ENCODE measurements around the gene PPFIBP1.

PPFIBP1 gene

DNA sequence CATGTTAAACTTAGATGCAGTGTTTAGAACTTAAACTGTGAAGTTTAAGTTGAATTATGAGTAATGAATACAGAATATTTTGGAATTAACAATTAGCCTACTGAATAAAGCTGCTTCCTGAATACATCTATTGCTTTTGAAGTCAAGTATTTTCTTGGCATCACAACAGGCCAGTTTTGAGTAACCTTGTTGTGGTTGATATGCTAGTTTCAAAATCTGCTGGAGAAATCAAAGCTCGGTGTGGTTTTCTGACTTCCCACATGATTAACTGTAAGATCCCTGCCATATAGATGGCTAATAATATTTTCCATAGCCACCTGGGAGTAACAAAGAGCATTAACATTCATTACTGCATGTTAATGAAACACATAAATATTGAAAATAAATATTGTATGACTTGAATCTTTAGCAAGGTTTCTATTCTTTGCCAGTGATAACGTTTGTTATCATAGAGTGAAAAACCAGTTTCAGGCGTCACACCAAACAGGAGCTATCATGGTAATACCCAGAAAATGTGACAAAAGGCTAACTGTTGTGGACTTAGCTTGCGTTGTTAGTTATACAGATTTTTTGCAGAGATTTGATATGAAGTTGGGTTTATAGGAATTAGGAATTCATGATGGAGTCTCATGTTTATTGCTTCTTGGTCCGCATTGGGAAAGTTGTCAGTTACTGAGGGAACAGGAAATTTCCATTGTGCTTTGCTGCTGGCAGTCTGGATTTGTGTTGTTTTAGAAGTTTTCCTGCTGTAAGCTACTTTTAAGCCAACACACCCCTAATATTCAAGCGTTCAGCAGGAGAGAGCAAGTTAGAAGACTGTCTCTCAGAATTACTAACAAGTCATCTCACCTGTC, 32.1 kb downstream of the PPFIBP1 start:
- no peak for DNase-seq (ENCODE audit: low read depth, low spot score)
- Histone ChIP-seq H3K9me3 (ENCODE audit: low read depth, low read length) (no peaks in the 10 kb centered on the region), H3K27ac (peak overlapping the region; percentile 29; the same call in 1 of the 2 replicates), H3K9ac (ENCODE audit: insufficient read length) (peak overlapping the region; percentile 19), H3K4me3 (peak overlapping the region; percentile 31; the same call in 1 of the 2 replicates), H3K36me3 (ENCODE audit: insufficient read depth, low read length) (no peaks in the 10 kb centered on the region)
- no peak for TF ChIP-seq EZH2 (IDR thresholded peaks at IDR 0.05)
- no peak for TF ChIP-seq FOXP2 (optimal IDR thresholded peaks at IDR 0.05; ENCODE audit: control extremely low read depth, extremely low read length, insufficient read depth)
- TF ChIP-seq POLR2AphosphoS5 (IDR thresholded peaks at IDR 0.05; ENCODE audit: borderline replicate concordance, low read depth, low read length), result no peak

DNA sequence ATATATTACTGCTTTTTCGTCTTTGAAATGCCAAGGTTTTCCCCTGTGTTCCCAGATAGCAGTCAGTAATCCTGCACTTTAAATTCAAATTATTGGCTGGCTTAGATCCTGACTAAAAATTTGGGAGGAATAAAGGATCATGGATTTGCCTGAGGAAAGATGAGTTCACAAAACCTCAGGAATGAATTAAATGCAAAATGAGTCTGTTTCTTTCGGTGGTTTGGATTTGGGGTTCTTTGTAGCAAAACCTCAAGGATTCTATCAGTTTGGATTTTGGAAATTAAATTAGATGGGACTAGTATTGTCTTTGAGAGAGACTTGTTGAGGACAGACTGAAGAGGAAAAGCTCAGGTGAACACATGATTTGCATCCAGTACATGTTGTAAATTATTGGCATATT, 36.1 kb downstream of the PPFIBP1 start:
- no peak for DNase-seq (ENCODE audit: low read depth, low spot score)
- H3K4me3 ChIP-seq, result no peak overlapping the region
- no peak overlapping the region for H3K9ac ChIP-seq (ENCODE audit: insufficient read length)
- H3K27ac ChIP-seq, result no peak overlapping the region
- no peak for TF ChIP-seq POLR2AphosphoS5 (IDR thresholded peaks at IDR 0.05; ENCODE audit: borderline replicate concordance, low read depth, low read length)
- TF ChIP-seq FOXP2 (optimal IDR thresholded peaks at IDR 0.05; ENCODE audit: control extremely low read depth, extremely low read length, insufficient read depth), result no peak
- TF ChIP-seq EZH2 (IDR thresholded peaks at IDR 0.05), result no peak
- no peaks in the 10 kb centered on the region for H3K36me3 ChIP-seq (ENCODE audit: insufficient read depth, low read length)
- no peaks in the 10 kb centered on the region for H3K9me3 ChIP-seq (ENCODE audit: low read depth, low read length)

DNA sequence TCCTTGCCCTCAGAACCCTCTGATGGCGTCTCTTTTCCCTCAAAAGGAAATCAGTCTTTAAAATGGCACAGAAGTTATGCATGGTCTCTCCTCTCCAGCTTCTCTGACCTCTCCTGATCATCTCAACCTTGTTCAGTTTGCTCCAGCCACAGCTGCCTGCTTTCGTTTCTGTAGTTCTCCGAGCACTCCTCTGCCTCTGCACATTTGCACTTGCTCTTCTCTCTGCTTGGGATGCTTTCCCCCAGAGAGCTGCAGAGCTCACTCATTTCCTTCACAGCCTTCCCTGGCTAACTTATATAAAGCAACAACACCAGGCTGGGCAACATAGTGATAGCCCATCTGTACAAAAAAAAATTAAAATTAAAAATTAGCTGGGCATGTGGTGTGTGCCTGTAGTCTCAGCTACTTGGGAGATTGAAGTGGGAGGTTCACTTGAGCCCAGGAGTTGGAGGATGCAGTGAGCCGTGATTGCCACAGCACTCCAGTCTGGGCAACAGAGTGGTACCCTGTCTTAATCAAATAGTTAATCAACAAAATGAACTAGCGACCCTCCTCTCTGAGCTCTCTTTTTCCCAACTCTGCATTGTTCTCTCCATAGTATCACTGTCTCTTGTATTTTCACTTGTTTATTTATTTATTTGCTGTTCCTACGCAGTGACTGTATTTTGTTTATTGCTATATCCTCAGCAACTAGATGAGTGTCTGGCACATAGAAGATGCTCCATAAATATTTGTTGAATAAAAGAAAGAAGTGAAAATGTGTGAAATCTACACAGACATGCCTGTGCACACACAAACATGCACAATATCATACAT, 37.7 kb downstream of the PPFIBP1 start:
- H3K9me3 ChIP-seq (ENCODE audit: low read depth, low read length), result no peaks in the 10 kb centered on the region
- TF ChIP-seq EZH2 (IDR thresholded peaks at IDR 0.05) (no peak), POLR2AphosphoS5 (IDR thresholded peaks at IDR 0.05; ENCODE audit: borderline replicate concordance, low read depth, low read length) (no peak), FOXP2 (optimal IDR thresholded peaks at IDR 0.05; ENCODE audit: control extremely low read depth, extremely low read length, insufficient read depth) (no peak)
- H3K9ac ChIP-seq (ENCODE audit: insufficient read length), result no peak overlapping the region
- H3K27ac ChIP-seq, result no peak overlapping the region
- no peaks in the 10 kb centered on the region for H3K36me3 ChIP-seq (ENCODE audit: insufficient read depth, low read length)
- DNase-seq (ENCODE audit: low read depth, low spot score), result no peak
- no peak overlapping the region for H3K4me3 ChIP-seq

GRCh38 chr12:27564612-27565213, 40.7 kb downstream of the PPFIBP1 start:
- TF ChIP-seq EZH2 (IDR thresholded peaks at IDR 0.05) (no peak), POLR2AphosphoS5 (IDR thresholded peaks at IDR 0.05; ENCODE audit: borderline replicate concordance, low read depth, low read length) (no peak), FOXP2 (optimal IDR thresholded peaks at IDR 0.05; ENCODE audit: control extremely low read depth, extremely low read length, insufficient read depth) (no peak)
- H3K9me3 ChIP-seq (ENCODE audit: low read depth, low read length), result no peaks in the 10 kb centered on the region
- H3K36me3 ChIP-seq (ENCODE audit: insufficient read depth, low read length), result no peaks in the 10 kb centered on the region
- H3K27ac ChIP-seq, result no peak overlapping the region
- no peak overlapping the region for H3K9ac ChIP-seq (ENCODE audit: insufficient read length)
- no peak for DNase-seq (ENCODE audit: low read depth, low spot score)
- H3K4me3 ChIP-seq, result no peak overlapping the region

- no peaks in the 10 kb centered on the region for H3K9me3 ChIP-seq (ENCODE audit: low read depth, low read length)
- H3K36me3 ChIP-seq (ENCODE audit: insufficient read depth, low read length), result no peaks in the 10 kb centered on the region
- no peak overlapping the region for H3K27ac ChIP-seq
- H3K4me3 ChIP-seq, result no peak overlapping the region
- TF ChIP-seq POLR2AphosphoS5 (IDR thresholded peaks at IDR 0.05; ENCODE audit: borderline replicate concordance, low read depth, low read length) (no peak), FOXP2 (optimal IDR thresholded peaks at IDR 0.05; ENCODE audit: control extremely low read depth, extremely low read length, insufficient read depth) (no peak), EZH2 (IDR thresholded peaks at IDR 0.05) (no peak)
- DNase-seq (ENCODE audit: low read depth, low spot score), result no peak
- H3K9ac ChIP-seq (ENCODE audit: insufficient read length), result no peak overlapping the region
Measured at GRCh38 chr12:27566159-27566558, 42.2 kb downstream of the PPFIBP1 start.

DNA sequence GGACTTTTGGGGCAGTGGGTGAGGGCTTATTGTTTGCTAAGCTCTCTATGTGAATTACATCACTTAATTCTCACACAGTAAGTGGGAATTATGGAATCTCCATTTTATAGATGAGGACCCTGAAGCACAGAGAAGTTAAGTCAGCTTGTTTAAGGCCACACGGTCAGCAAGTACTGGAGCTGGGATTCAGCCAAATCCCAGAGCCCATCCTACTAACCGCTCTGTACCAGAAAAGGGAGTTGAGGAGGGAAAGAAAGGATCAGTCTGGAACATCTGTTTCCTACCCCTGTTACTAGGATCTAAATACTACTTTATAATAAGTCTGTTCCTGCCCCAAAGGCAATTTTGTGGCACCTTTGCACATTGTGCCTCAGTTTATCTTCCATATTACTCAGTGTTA, 42.6 kb downstream of the PPFIBP1 start:
- no peak for DNase-seq (ENCODE audit: low read depth, low spot score)
- no peaks in the 10 kb centered on the region for H3K9me3 ChIP-seq (ENCODE audit: low read depth, low read length)
- TF ChIP-seq POLR2AphosphoS5 (IDR thresholded peaks at IDR 0.05; ENCODE audit: borderline replicate concordance, low read depth, low read length) (no peak), EZH2 (IDR thresholded peaks at IDR 0.05) (no peak), FOXP2 (optimal IDR thresholded peaks at IDR 0.05; ENCODE audit: control extremely low read depth, extremely low read length, insufficient read depth) (no peak)
- H3K4me3 ChIP-seq, result no peak overlapping the region
- H3K36me3 ChIP-seq (ENCODE audit: insufficient read depth, low read length), result no peaks in the 10 kb centered on the region
- H3K27ac ChIP-seq, result no peak overlapping the region
- H3K9ac ChIP-seq (ENCODE audit: insufficient read length), result no peak overlapping the region

GRCh38 chr12:27571463-27571862, 47.5 kb downstream of the PPFIBP1 start:
- Histone ChIP-seq H3K27ac (no peak overlapping the region), H3K4me3 (no peak overlapping the region)

More at GRCh38 chr12:27571463-27571862, 47.5 kb downstream of the PPFIBP1 start:
- Histone ChIP-seq H3K36me3 (ENCODE audit: insufficient read depth, low read length) (no peaks in the 10 kb centered on the region), H3K9me3 (ENCODE audit: low read depth, low read length) (no peaks in the 10 kb centered on the region), H3K9ac (ENCODE audit: insufficient read length) (no peak overlapping the region)
- DNase-seq (ENCODE audit: low read depth, low spot score), result no peak
- TF ChIP-seq EZH2 (IDR thresholded peaks at IDR 0.05), result no peak

All from SK-N-MC (cell line).